OCI-LY7 (cell line): Measurements from ENCODE around the gene EYA3. TPM values are rescaled to one million over a fixed set of nuclear protein-coding genes. Genes with fewer than 3 reads are reported as not detected.

Source experiments
- BruUV-seq: library from RNA; stranded (reverse); fragments of 400-500 nt; replicated peaks from 2 replicates; lab custom pipeline; 2021; lab: Mats Ljungman, UMichigan
- CTCF ChIA-PET: fragments of 300-600 bp; sonication (Branson Sonifier 250); formaldehyde crosslinking; loops from one replicate; lab custom pipeline; 2022; ENCODE audit warnings: antibody characterized with exemption; ENCODE audit not compliant: unreplicated experiment; lab: Charles Lee
- POLR2A ChIA-PET: fragments of 300-600 bp; sonication (Branson Sonifier 250); formaldehyde crosslinking; loops from one replicate; lab custom pipeline; 2022; ENCODE audit warnings: antibody characterized with exemption; lab: Charles Lee
- DNase-seq: peaks from one replicate; pipeline ENCODE4 v3.0.0-alpha.2; 2015; ENCODE audit warnings: low spot score
- H2AFZ ChIP-seq: fragments of 200-600 bp; sonication (generic), shearing (Covaris generic); 2 replicates; pipeline ENCODE4 v1.6.1; 2014; ENCODE audit warnings: mild to moderate bottlenecking, antibody characterized with exemption, low read length, moderate library complexity
- H3K27ac ChIP-seq: fragments of 200-600 bp; sonication (generic); 2 replicates; pipeline ENCODE4 v1.5.1; 2014; ENCODE audit warnings: mixed run types, low read depth, mild to moderate bottlenecking, moderate library complexity, low read length, inconsistent platforms; ENCODE audit not compliant: poor library complexity, severe bottlenecking
- H3K36me3 ChIP-seq: fragments of 200-600 bp; sonication (generic); 2 replicates; pipeline ENCODE4 v1.6.1; 2014; ENCODE audit warnings: mild to moderate bottlenecking, antibody characterized with exemption, low read length, moderate library complexity, mixed read lengths; ENCODE audit not compliant: insufficient read depth
- H3K4me1 ChIP-seq: fragments of 200-600 bp; sonication (generic); 2 replicates; pipeline ENCODE4 v1.5.1; 2014; ENCODE audit warnings: mild to moderate bottlenecking, low read length; ENCODE audit not compliant: insufficient read depth, poor library complexity, severe bottlenecking
- H3K4me2 ChIP-seq: fragments of 200-600 bp; sonication (generic); 2 replicates; pipeline ENCODE4 v1.6.1; 2014; ENCODE audit warnings: mild to moderate bottlenecking, low read length
- H3K4me3 ChIP-seq: fragments of 200-600 bp; sonication (generic); 2 replicates; pipeline ENCODE4 v1.5.1; 2014; ENCODE audit warnings: mild to moderate bottlenecking, low read depth, low read length; ENCODE audit not compliant: poor library complexity, severe bottlenecking
- H3K79me2 ChIP-seq: fragments of 200-600 bp; sonication (generic); 2 replicates; pipeline ENCODE4 v1.6.1; 2016; ENCODE audit warnings: low read depth, mild to moderate bottlenecking, low read length, moderate library complexity, mixed read lengths; ENCODE audit not compliant: insufficient read depth
- H3K9me2 ChIP-seq: fragments of 200-600 bp; sonication (generic); 2 replicates; pipeline ENCODE4 v1.6.1; 2016; ENCODE audit warnings: mild to moderate bottlenecking, low read length, mixed read lengths; ENCODE audit not compliant: insufficient read depth
- H3K9me3 ChIP-seq: fragments of 200-600 bp; sonication (generic); 2 replicates; pipeline ENCODE4 v1.6.1; 2014; ENCODE audit warnings: mild to moderate bottlenecking, mixed run types, low read length, mixed read lengths
- H4K20me1 ChIP-seq: fragments of 200-600 bp; sonication (generic); 2 replicates; pipeline ENCODE4 v1.6.1; 2014; ENCODE audit warnings: mild to moderate bottlenecking, antibody characterized with exemption, low read length, moderate library complexity, mixed read lengths; ENCODE audit not compliant: insufficient read depth
- CTCF ChIP-seq: fragments of 200-600 bp; sonication (generic); conservative IDR thresholded peaks from 2 replicates; pipeline ENCODE4 v1.5.1; 2014; ENCODE audit warnings: mild to moderate bottlenecking, antibody characterized with exemption, low read length, moderate library complexity, mixed read lengths
- EZH2phosphoT487 ChIP-seq: fragments of 200-600 bp; sonication (generic); IDR thresholded peaks from 2 replicates; pipeline ENCODE4 v1.6.1; 2018; ENCODE audit warnings: low read depth, borderline replicate concordance, mild to moderate bottlenecking, mixed run types, antibody characterized with exemption, low read length, moderate library complexity, mixed read lengths
- intact Hi-C: fragments of 100-400 bp; cut with micrococcal nuclease; formaldehyde crosslinking; loops from one replicate; pipeline ENCODE4 v1.10.0; 2022; ENCODE audit not compliant: unreplicated experiment
- total RNA-seq, 2 experiments: library from RNA; depleted of rRNA in 1 of 2; stranded (reverse); fragments of >200 nt in 1 of 2; shearing (Covaris generic) in 1 of 2; gene quantifications; 2 replicates each; pipeline ENCODE4 v1.2.3, GENCODE V29; 2014 to 2022

The EYA3 gene
- total RNA-seq, 2 experiments from 2014 or later: 29.0 to 114 TPM

- TF ChIP-seq EZH2phosphoT487: no peak
- TF ChIP-seq CTCF: no peak
- no peak for DNase-seq
- Histone ChIP-seq H3K4me2 (no peak overlapping the region), H3K36me3 (no peaks in the 10 kb centered on the region), H2AFZ (no peak overlapping the region), H3K4me3 (no peak overlapping the region), H4K20me1 (no peaks in the 10 kb centered on the region), H3K4me1 (peaks cover 6% of the 10 kb centered on the region), H3K79me2 (no peaks in the 10 kb centered on the region), H3K27ac (no peak overlapping the region), H3K9me2 (no peaks in the 10 kb centered on the region), H3K9me3 (no peaks in the 10 kb centered on the region)
- ChIA-PET CTCF (no interaction called here), POLR2A (interaction anchor here (0.6 kb wide), 1 partner anchor 421 kb away, joined by 5 read pairs; no protein-coding TSS in a partner anchor)
- no TSS peak for BruUV-seq
- intact Hi-C loops: no loop called here
These were observed 133.3 kb downstream of the EYA3 start for GRCh38 chr1:27955076-27955475.

GRCh38 chr1:27954186-27954585 lies 134.2 kb downstream of the EYA3 start:
- Histone ChIP-seq H3K4me2 (no peak overlapping the region), H3K27ac (no peak overlapping the region), H4K20me1 (no peaks in the 10 kb centered on the region), H3K36me3 (no peaks in the 10 kb centered on the region), H3K4me3 (no peak overlapping the region), H3K79me2 (no peaks in the 10 kb centered on the region), H2AFZ (no peak overlapping the region), H3K9me3 (no peaks in the 10 kb centered on the region), H3K9me2 (no peaks in the 10 kb centered on the region), H3K4me1 (no peaks in the 10 kb centered on the region)
- no peak for DNase-seq
- TF ChIP-seq EZH2phosphoT487: no peak
- no peak for TF ChIP-seq CTCF
- ChIA-PET CTCF (no interaction called here), POLR2A (no interaction called here)
- no TSS peak for BruUV-seq
- intact Hi-C loops: no loop called here

- no peak overlapping the region for H2AFZ ChIP-seq
- no peaks in the 10 kb centered on the region for H3K9me3 ChIP-seq
- H3K36me3 ChIP-seq: no peaks in the 10 kb centered on the region
- TF ChIP-seq CTCF (no peak), EZH2phosphoT487 (no peak)
- no peak overlapping the region for H3K27ac ChIP-seq
- intact Hi-C loops: no loop called here
- H3K4me1 ChIP-seq: no peaks in the 10 kb centered on the region
- BruUV-seq: no TSS peak
- H3K79me2 ChIP-seq: no peaks in the 10 kb centered on the region
- H3K4me2 ChIP-seq: no peak overlapping the region
- DNase-seq: no peak
- ChIA-PET POLR2A (interaction anchor here (1.0 kb wide), 1 partner anchor 105 kb away, joined by 4 read pairs; no protein-coding TSS in a partner anchor), CTCF (no interaction called here)
- H3K4me3 ChIP-seq: no peak overlapping the region
- H3K9me2 ChIP-seq: no peaks in the 10 kb centered on the region
- H4K20me1 ChIP-seq: no peaks in the 10 kb centered on the region
These were observed 136.3 kb downstream of the EYA3 start for GRCh38 chr1:27952147-27952546.
